ENCODE results near the gene MPC1.

MPC1 gene

GRCh38 chr6:166382933-166383801, at the start of gene MPC1:
TSS of gene MPC1 (minus strand) at chr6:166382940. CDS start at chr6:166382876, 64 bp downstream.
- DNase-seq, result peak; percentile 90 to 96

GRCh38 chr6:166430269-166430668, 47.5 kb upstream of the MPC1 start:
- no peak for DNase-seq

GRCh38 chr6:166424431-166424830, 41.7 kb upstream of the MPC1 start:
- DNase-seq, result no peak

- no peak for DNase-seq
Measured at GRCh38 chr6:166423781-166424180, 41.0 kb upstream of the MPC1 start.

GRCh38 chr6:166423051-166423745, 40.5 kb upstream of the MPC1 start:
- DNase-seq, result no peak

GRCh38 chr6:166422201-166422940, 39.6 kb upstream of the MPC1 start:
- no peak for DNase-seq

DNA sequence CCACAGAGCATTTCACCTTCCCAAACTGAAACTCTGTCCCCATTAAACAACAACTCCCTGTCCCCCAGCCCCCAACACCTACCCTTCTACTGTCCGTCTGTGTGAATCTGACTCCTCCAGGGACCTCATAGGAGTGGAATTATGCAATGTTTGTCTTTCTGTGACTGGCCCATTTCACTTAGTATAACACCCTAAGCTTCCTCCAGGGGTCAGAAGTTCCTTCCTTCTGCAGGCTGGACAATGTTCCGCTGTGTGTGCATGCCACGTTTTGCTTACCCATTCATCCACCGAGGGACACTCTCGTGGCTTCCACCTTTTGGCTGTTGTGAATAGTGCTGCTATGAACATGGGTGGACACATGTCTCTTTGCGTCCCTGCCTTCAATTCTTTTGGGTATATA, 37.6 kb upstream of the MPC1 start:
- no peak for DNase-seq

GRCh38 chr6:166419717-166420116, 37.0 kb upstream of the MPC1 start:
- no peak for DNase-seq

DNA sequence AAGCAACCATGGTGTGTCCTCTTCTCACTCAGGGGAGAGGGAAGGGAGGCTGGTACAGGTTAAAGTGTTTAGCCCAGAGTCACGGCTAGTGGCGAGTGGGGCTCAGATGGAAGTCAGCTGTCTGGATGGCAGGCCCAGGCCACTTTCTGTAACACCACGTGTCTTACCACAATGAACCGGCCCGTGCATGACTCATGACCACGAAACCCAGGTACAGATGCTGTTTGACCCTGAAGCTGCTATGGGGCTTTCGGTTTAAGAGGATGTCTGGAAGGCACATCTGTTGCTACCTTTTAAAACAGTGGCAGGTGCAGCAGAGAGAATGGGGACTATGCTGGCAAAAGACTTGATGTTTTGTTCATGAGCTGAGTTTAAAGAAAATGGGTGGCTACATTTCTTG, 36.5 kb upstream of the MPC1 start:
- no peak for DNase-seq

DNA sequence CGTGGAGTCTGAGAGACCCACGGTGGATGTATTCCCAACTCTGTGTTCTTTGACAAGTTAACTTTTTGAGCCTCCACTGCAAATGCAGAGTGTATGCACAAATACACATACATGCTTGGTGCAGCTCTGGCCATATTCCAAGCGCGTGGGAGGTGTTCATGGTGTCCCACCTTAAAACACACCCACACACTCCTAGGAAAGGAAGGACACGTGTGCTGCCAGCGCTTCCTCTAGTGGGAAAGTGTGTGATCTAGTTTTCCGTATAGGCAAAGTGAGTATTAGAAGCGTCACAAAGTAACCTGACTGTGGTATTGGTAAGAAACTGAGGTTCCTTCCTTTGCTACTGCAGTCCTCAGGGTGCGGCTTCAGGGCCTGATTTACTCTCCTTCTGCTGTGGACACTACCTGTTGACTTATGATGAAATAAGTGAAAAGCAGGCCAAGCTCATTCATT, 36.0 kb upstream of the MPC1 start:
- DNase-seq, result no peak

DNA sequence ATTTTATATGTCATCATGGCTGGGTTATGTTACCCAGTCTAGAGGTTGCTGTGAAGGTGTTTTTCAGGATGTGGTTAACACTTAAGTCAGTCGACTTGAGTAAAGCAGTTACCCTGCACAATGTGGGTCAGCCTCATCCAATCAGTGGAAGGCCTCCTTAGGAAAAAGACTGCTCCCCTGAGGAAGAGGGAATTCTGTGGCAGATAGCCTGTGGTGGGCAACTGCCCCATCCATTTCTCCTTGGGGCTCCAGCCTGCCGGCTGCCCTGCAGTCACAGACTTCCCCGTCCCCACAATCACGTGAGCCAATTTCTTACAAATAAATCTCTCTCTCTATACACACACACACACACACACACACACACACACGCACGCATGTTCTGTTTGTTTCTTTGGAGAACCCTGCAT, 34.5 kb upstream of the MPC1 start:
- DNase-seq, result no peak

- DNase-seq, result no peak
Measured at GRCh38 chr6:166415833-166416347, 33.1 kb upstream of the MPC1 start.

DNA sequence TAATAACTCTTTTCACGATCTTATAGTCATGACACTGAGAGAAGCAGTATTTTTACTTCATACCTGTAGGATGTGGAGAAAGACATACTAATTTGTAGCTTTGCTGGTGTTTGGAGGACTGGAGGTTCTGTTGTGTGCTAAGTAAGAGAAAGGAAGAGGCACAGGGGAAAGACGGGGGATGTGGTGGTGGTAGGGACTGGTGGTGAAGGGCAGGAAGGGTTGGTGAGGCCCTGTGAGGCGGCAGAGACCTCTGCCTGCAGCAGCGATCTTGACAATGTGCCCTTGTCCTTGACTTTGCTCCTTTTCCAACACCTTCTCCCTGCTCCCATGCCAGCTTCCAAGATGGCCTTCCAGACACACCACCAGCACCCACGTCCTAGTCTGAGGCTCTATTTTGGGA, 32.6 kb upstream of the MPC1 start:
- no peak for DNase-seq

DNA sequence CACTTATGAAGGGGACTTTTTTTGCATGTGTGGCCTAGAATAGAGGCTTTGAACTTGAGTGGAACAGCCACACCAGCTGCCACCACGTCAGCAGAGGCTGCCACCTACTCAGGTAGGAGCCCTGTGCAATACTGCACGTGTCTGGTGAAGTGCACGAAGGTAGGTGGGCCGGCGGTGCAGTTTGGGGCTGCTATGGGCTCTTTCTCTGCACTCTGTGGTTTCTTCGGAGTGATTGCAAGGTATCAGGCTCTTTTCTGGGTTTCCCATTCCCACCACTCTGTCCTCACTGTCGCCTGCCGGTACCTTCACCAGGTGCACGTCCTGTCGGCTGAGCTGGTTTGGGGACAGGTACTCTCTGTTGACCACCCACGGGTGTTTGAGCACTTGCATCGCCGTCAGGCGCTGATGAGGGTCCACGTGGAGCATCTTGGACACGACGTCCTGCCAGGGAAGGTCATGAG, 30.8 kb upstream of the MPC1 start:
- DNase-seq, result no peak

GRCh38 chr6:166412911-166413384, 30.2 kb upstream of the MPC1 start:
- DNase-seq, result no peak

DNA sequence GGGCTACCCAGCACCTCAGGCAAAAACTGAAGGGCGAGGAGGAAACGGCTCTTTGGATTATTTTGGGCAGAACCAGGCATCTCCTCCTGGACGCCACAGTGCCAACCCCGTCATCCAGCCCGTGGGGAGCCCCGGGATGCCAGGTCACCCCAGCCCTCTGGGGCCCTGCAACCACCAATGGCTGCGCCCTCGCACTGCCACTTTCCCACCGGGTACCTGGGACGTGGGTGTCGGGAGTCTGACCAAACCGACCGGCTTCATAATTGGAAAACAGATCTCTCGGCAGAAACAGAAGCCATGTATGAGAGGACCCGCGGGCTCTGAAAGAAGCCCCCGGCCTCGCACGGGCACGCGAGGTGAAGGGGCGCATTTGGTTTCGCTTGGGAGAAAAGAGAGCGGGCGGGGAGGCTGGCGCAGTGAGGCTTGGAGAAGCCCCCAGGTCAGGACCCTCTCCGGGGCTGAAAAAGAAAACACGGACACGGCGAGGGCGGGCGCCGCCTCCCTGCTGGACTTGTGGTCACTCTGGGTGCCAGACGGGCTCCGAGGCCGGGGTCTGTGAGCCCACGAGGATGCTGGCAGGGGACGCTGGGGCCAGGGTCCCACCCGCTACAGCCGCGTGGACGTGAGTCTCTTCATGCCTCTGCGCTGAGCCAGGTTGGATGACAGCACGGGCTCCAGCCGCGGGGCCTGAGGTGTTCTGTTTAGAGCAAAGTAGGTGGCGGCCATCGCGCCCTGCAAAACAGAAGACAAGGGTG, 29.6 kb upstream of the MPC1 start:
- DNase-seq, result no peak

DNA sequence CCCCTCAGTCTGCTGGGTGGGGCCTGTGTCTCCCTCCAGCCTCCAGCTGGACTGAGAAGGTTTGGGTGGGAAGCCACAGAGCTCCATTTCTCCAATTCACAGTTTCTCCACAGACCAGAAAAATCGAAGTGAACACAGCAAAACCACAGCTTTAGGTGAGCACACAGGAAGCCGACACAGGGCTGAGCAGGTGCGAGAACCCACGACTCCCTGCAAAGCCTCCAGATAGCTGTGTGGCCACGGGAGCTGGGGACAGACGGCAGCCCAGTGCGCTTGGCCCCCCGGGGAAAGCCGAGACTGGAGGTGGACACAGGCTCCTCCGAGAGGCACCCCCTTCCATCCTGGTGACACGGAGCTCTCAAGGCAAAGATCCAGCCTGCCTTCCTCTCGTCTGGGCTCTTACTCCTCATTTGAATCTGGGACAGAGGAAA, 29.0 kb upstream of the MPC1 start:
- DNase-seq, result no peak

GRCh38 chr6:166411271-166411670, 28.5 kb upstream of the MPC1 start:
- no peak for DNase-seq

DNA sequence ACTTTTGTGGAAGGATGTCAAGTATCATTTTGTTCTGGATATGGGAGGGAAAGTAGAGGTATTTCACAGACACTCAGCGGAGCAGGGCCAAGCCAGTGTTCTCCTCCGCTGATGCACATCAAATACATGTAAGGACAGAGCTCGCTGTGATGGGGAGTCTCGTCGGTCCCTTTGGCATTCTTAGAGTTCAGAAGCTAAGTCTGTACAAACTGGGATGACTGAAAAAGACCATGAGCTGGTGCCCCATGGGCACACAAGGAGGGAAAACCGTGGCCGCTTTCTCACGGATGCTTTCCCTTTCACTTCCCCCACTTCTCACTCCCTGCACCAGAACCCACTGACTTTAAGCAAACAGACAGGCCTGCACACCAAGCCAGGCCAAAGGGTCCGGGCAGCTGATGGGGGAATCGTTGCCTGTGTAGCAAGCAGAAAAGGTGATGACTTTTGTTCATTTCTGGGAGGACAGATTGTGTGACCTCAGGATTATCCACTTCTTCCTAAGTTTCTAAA, 27.7 kb upstream of the MPC1 start:
- DNase-seq, result no peak

DNA sequence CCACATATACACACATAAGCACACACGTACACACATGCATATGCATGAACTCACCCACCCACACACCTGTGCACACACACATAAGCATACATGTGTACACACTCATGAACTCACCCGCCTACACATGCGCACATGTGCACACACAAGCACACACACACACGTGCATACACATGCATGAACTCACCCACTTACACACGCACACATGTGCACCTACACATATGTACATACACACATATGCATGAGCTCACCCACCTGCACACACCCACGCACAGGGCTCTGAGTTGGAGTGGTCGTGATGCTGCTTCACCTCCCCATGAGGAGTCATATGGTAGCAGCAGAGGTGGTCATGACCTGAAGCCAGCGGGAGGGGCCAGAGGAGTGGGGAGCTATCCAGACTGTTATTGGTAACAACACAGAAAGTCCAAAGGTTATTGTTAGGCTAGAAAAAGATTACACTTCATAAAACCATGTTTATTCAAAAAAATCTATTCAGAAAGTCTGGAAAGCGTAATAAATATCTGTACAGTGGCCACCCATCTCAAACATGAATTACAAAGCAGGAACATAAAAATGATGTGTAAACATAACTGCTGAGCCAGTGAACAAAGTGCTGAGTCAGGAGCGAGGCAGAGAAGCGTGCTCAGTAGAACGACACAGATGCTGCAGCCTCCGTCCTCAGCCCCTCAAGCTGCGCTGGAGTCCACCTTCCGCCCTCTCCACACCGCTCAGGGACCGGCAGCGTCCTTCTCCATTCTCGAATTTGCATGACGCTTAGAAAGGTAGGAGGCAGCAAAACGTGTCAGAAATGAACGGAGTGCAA, 26.4 kb upstream of the MPC1 start:
- DNase-seq, result no peak

DNA sequence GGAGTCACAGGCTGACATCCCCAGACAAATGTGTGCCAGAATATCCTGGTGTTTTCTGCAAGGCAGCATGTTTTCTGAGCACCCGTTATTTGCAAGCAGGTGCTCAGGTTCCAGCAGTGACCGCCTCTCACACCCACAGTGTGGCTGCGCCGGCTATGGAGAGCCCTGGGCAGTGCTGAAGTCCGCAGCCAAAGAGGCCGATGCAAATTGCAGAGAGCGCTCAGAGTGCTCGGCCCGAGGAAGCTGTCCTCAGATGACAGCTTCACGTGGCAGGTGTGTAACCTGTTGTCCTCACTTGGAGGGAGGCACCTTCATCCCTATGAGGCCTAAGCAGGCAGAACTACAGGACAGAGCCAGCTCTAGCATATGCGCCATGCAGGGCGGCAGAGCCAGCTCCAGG, 23.5 kb upstream of the MPC1 start:
- DNase-seq, result no peak
